ENCODE results near the gene DHCR7.

DNA sequence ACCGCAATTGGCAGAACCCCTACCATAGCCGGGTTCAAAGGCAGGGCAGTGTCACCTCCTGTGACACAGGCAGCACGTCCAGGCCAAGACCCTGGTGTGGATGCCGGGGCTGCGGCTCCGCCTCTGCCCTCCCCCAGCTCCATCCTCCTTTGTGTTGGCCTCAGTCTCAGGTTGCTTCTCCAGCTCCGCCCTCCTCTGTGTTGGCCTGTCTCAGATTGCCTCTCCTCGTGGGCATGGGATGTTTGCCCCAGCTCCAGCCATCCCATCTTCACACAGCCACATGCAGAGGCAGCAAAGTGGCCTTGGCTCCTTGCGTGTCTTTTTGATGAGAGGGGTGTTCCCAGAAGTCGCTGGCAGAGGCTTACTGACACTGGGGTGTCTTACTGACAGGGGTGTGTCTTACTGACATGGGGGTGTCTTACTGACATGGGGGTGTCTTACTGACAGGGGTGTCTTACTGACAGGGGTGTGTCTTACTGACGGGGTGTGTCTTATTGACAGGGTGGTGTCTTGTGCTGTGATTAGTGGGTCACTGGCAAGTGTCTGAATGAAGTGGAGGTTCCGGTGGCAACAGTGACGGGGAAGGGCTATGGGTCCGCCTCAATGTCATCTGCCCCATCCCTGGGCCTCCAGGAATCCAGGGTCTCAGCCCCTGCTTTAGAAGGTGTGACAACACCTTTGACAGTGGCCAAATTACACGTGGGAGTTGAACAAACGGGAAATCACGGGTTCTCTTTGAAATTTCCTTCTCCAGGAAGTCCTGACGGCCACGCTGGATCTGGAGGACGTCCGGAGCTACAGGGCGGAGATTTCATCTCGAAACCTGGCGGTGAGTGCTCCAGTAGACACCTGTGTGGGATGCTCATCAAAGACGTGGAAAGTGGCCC is 29.7 kb upstream of the DHCR7 start:
- TF ChIP-seq, protein P1, sequence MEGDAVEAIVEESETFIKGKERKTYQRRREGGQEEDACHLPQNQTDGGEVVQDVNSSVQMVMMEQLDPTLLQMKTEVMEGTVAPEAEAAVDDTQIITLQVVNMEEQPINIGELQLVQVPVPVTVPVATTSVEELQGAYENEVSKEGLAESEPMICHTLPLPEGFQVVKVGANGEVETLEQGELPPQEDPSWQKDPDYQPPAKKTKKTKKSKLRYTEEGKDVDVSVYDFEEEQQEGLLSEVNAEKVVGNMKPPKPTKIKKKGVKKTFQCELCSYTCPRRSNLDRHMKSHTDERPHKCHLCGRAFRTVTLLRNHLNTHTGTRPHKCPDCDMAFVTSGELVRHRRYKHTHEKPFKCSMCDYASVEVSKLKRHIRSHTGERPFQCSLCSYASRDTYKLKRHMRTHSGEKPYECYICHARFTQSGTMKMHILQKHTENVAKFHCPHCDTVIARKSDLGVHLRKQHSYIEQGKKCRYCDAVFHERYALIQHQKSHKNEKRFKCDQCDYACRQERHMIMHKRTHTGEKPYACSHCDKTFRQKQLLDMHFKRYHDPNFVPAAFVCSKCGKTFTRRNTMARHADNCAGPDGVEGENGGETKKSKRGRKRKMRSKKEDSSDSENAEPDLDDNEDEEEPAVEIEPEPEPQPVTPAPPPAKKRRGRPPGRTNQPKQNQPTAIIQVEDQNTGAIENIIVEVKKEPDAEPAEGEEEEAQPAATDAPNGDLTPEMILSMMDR (IDR thresholded peaks at IDR 0.05), result no peak
- no peak for TF ChIP-seq POLR2A (IDR thresholded peaks at IDR 0.05)
